ENCODE measurements around the gene ZNF436.

DNA sequence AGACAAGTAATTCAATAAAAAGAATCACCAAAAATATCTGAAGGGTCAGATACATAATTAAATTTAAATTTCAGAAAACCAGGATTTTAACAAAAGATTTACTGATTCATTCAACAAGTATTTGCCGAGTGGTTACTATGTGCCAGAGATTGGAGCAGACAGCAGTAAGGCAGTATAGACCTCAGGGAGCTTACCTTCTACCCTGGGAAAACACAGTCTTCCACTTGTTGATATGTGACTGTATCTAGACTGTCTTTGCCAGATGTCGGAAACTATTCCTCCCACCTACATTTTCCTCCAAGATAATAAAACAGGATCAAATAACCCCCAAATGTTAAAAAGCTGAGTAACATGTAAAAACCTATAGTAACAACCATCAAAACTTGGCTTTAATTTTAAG is 31.8 kb downstream of the ZNF436 start:
- TF ChIP-seq, protein P1, sequence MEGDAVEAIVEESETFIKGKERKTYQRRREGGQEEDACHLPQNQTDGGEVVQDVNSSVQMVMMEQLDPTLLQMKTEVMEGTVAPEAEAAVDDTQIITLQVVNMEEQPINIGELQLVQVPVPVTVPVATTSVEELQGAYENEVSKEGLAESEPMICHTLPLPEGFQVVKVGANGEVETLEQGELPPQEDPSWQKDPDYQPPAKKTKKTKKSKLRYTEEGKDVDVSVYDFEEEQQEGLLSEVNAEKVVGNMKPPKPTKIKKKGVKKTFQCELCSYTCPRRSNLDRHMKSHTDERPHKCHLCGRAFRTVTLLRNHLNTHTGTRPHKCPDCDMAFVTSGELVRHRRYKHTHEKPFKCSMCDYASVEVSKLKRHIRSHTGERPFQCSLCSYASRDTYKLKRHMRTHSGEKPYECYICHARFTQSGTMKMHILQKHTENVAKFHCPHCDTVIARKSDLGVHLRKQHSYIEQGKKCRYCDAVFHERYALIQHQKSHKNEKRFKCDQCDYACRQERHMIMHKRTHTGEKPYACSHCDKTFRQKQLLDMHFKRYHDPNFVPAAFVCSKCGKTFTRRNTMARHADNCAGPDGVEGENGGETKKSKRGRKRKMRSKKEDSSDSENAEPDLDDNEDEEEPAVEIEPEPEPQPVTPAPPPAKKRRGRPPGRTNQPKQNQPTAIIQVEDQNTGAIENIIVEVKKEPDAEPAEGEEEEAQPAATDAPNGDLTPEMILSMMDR (conservative IDR thresholded peaks at IDR 0.05; ENCODE audit: low read depth in 2 of 2) = no peak
- TF ChIP-seq, protein P2, sequence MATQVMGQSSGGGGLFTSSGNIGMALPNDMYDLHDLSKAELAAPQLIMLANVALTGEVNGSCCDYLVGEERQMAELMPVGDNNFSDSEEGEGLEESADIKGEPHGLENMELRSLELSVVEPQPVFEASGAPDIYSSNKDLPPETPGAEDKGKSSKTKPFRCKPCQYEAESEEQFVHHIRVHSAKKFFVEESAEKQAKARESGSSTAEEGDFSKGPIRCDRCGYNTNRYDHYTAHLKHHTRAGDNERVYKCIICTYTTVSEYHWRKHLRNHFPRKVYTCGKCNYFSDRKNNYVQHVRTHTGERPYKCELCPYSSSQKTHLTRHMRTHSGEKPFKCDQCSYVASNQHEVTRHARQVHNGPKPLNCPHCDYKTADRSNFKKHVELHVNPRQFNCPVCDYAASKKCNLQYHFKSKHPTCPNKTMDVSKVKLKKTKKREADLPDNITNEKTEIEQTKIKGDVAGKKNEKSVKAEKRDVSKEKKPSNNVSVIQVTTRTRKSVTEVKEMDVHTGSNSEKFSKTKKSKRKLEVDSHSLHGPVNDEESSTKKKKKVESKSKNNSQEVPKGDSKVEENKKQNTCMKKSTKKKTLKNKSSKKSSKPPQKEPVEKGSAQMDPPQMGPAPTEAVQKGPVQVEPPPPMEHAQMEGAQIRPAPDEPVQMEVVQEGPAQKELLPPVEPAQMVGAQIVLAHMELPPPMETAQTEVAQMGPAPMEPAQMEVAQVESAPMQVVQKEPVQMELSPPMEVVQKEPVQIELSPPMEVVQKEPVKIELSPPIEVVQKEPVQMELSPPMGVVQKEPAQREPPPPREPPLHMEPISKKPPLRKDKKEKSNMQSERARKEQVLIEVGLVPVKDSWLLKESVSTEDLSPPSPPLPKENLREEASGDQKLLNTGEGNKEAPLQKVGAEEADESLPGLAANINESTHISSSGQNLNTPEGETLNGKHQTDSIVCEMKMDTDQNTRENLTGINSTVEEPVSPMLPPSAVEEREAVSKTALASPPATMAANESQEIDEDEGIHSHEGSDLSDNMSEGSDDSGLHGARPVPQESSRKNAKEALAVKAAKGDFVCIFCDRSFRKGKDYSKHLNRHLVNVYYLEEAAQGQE (IDR thresholded peaks at IDR 0.05; ENCODE audit: unreplicated experiment) = no peak
- TF ChIP-seq EZH2 (IDR thresholded peaks at IDR 0.05; ENCODE audit: low read depth, unreplicated experiment) (no peak), ZNF114 (CRISPR knock-in tag; IDR thresholded peaks at IDR 0.05) (no peak)

All from GM23338 (cell line).